ENCODE data around the gene AMDHD2. TPM values are rescaled to one million over a fixed set of nuclear protein-coding genes. Genes with fewer than 3 reads are reported as not detected.

Gene AMDHD2
- total and polyA plus RNA-seq, 2 of the 8 experiments (the other 6 are each of a cell fraction or from before 2014, with no cell fraction given) = 43.0 to 54.6 TPM

GRCh38 chr16:2480948-2481347 is 39.2 kb upstream of the AMDHD2 start (continued):
- no peak for TF ChIP-seq CBX8 (IDR thresholded peaks at IDR 0.05; ENCODE audit: borderline replicate concordance, low read depth, low read length)
- TF ChIP-seq, protein P1, sequence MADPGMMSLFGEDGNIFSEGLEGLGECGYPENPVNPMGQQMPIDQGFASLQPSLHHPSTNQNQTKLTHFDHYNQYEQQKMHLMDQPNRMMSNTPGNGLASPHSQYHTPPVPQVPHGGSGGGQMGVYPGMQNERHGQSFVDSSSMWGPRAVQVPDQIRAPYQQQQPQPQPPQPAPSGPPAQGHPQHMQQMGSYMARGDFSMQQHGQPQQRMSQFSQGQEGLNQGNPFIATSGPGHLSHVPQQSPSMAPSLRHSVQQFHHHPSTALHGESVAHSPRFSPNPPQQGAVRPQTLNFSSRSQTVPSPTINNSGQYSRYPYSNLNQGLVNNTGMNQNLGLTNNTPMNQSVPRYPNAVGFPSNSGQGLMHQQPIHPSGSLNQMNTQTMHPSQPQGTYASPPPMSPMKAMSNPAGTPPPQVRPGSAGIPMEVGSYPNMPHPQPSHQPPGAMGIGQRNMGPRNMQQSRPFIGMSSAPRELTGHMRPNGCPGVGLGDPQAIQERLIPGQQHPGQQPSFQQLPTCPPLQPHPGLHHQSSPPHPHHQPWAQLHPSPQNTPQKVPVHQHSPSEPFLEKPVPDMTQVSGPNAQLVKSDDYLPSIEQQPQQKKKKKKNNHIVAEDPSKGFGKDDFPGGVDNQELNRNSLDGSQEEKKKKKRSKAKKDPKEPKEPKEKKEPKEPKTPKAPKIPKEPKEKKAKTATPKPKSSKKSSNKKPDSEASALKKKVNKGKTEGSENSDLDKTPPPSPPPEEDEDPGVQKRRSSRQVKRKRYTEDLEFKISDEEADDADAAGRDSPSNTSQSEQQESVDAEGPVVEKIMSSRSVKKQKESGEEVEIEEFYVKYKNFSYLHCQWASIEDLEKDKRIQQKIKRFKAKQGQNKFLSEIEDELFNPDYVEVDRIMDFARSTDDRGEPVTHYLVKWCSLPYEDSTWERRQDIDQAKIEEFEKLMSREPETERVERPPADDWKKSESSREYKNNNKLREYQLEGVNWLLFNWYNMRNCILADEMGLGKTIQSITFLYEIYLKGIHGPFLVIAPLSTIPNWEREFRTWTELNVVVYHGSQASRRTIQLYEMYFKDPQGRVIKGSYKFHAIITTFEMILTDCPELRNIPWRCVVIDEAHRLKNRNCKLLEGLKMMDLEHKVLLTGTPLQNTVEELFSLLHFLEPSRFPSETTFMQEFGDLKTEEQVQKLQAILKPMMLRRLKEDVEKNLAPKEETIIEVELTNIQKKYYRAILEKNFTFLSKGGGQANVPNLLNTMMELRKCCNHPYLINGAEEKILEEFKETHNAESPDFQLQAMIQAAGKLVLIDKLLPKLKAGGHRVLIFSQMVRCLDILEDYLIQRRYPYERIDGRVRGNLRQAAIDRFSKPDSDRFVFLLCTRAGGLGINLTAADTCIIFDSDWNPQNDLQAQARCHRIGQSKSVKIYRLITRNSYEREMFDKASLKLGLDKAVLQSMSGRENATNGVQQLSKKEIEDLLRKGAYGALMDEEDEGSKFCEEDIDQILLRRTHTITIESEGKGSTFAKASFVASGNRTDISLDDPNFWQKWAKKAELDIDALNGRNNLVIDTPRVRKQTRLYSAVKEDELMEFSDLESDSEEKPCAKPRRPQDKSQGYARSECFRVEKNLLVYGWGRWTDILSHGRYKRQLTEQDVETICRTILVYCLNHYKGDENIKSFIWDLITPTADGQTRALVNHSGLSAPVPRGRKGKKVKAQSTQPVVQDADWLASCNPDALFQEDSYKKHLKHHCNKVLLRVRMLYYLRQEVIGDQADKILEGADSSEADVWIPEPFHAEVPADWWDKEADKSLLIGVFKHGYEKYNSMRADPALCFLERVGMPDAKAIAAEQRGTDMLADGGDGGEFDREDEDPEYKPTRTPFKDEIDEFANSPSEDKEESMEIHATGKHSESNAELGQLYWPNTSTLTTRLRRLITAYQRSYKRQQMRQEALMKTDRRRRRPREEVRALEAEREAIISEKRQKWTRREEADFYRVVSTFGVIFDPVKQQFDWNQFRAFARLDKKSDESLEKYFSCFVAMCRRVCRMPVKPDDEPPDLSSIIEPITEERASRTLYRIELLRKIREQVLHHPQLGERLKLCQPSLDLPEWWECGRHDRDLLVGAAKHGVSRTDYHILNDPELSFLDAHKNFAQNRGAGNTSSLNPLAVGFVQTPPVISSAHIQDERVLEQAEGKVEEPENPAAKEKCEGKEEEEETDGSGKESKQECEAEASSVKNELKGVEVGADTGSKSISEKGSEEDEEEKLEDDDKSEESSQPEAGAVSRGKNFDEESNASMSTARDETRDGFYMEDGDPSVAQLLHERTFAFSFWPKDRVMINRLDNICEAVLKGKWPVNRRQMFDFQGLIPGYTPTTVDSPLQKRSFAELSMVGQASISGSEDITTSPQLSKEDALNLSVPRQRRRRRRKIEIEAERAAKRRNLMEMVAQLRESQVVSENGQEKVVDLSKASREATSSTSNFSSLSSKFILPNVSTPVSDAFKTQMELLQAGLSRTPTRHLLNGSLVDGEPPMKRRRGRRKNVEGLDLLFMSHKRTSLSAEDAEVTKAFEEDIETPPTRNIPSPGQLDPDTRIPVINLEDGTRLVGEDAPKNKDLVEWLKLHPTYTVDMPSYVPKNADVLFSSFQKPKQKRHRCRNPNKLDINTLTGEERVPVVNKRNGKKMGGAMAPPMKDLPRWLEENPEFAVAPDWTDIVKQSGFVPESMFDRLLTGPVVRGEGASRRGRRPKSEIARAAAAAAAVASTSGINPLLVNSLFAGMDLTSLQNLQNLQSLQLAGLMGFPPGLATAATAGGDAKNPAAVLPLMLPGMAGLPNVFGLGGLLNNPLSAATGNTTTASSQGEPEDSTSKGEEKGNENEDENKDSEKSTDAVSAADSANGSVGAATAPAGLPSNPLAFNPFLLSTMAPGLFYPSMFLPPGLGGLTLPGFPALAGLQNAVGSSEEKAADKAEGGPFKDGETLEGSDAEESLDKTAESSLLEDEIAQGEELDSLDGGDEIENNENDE (IDR thresholded peaks at IDR 0.05; ENCODE audit: insufficient replicate concordance, low read length) = no peak
- no peak for TF ChIP-seq KDM1A (IDR thresholded peaks at IDR 0.05; ENCODE audit: borderline replicate concordance, low read length)
- TF ChIP-seq SP2 (IDR thresholded peaks at IDR 0.05; ENCODE audit: low read length) = no peak
- TF ChIP-seq POLR2AphosphoS5 (IDR thresholded peaks at IDR 0.05; ENCODE audit: low read depth, low read length) = no peak
- no peak for TF ChIP-seq POU5F1 (IDR thresholded peaks at IDR 0.05; ENCODE audit: low read depth, low read length)
- no peak for TF ChIP-seq EGR1 (IDR thresholded peaks at IDR 0.05; ENCODE audit: borderline replicate concordance, low read depth, low read length)
- no peak for TF ChIP-seq RNF2 (IDR thresholded peaks at IDR 0.05; ENCODE audit: borderline replicate concordance, low read depth, low read length, missing control alignments, poor library complexity, severe bottlenecking)
- TF ChIP-seq YY1 (IDR thresholded peaks at IDR 0.05; ENCODE audit: low read depth, low read length) = no peak

Measured in H1 (cell line).